SH-SY5Y (cell line): ENCODE data around the gene CEP192.

Experiments
- GATA2 ChIP-seq: IDR thresholded peaks from 2 replicates; pipeline ENCODE4 v1.6.1; 2011; ENCODE audit warnings: mild to moderate bottlenecking, low read depth, low read length
- GATA3 ChIP-seq: IDR thresholded peaks from 2 replicates; pipeline ENCODE4 v1.6.1; 2011; ENCODE audit warnings: low read depth, mild to moderate bottlenecking, low read length, moderate library complexity

CEP192 gene

GRCh38 chr18:13039806-13040205 lies 48.6 kb downstream of the CEP192 start:
- TF ChIP-seq GATA2 (no peak), GATA3 (no peak)

- TF ChIP-seq GATA3 (no peak), GATA2 (no peak)
These were observed 51.9 kb downstream of the CEP192 start for GRCh38 chr18:13043066-13043465.

- no peak for TF ChIP-seq GATA2
- no peak for TF ChIP-seq GATA3
These were observed 57.0 kb downstream of the CEP192 start for GRCh38 chr18:13048061-13048595.

GRCh38 chr18:13051159-13051558 lies 60.0 kb downstream of the CEP192 start:
- TF ChIP-seq GATA2 (no peak), GATA3 (no peak)

GRCh38 chr18:13051950-13052349 lies 60.8 kb downstream of the CEP192 start:
- TF ChIP-seq GATA3 (no peak), GATA2 (no peak)

GRCh38 chr18:13054336-13054735 lies 63.2 kb downstream of the CEP192 start:
- no peak for TF ChIP-seq GATA3
- TF ChIP-seq GATA2: no peak

- TF ChIP-seq GATA2 (no peak), GATA3 (no peak)
These were observed 70.5 kb downstream of the CEP192 start for GRCh38 chr18:13061630-13062189.

- TF ChIP-seq GATA3 (no peak), GATA2 (no peak)
These were observed 76.0 kb downstream of the CEP192 start for GRCh38 chr18:13067124-13067523.

GRCh38 chr18:13067966-13068365 lies 76.8 kb downstream of the CEP192 start:
- no peak for TF ChIP-seq GATA2
- no peak for TF ChIP-seq GATA3

- no peak for TF ChIP-seq GATA3
- no peak for TF ChIP-seq GATA2
These were observed 79.3 kb downstream of the CEP192 start for GRCh38 chr18:13070460-13070859.

GRCh38 chr18:13076886-13077285 lies 85.7 kb downstream of the CEP192 start:
- TF ChIP-seq GATA2: no peak
- TF ChIP-seq GATA3: no peak

- TF ChIP-seq GATA2: no peak
- TF ChIP-seq GATA3: no peak
These were observed 86.3 kb downstream of the CEP192 start for GRCh38 chr18:13077473-13077872.

GRCh38 chr18:13086906-13087305 lies 95.7 kb downstream of the CEP192 start:
- TF ChIP-seq GATA2 (no peak), GATA3 (no peak)

GRCh38 chr18:13095466-13095865 lies 104.3 kb downstream of the CEP192 start:
- no peak for TF ChIP-seq GATA3
- TF ChIP-seq GATA2: no peak

GRCh38 chr18:13096232-13096631 lies 105.1 kb downstream of the CEP192 start:
- TF ChIP-seq GATA3: no peak
- TF ChIP-seq GATA2: no peak

GRCh38 chr18:13096719-13097118 lies 105.6 kb downstream of the CEP192 start:
- TF ChIP-seq GATA3 (no peak), GATA2 (no peak)

GRCh38 chr18:13099113-13099512 lies 108.0 kb downstream of the CEP192 start:
- no peak for TF ChIP-seq GATA2
- TF ChIP-seq GATA3: no peak

GRCh38 chr18:13100942-13101658 lies 109.9 kb downstream of the CEP192 start:
- TF ChIP-seq GATA2 (no peak), GATA3 (no peak)
